ENCODE results near the gene RGS8. TPM values are rescaled to one million over a fixed set of nuclear protein-coding genes. Genes with fewer than 3 reads are reported as not detected.

Gene RGS8
- total RNA-seq, 4 donors from 2014 or later = 2.2 TPM; not detected in 3

DNA sequence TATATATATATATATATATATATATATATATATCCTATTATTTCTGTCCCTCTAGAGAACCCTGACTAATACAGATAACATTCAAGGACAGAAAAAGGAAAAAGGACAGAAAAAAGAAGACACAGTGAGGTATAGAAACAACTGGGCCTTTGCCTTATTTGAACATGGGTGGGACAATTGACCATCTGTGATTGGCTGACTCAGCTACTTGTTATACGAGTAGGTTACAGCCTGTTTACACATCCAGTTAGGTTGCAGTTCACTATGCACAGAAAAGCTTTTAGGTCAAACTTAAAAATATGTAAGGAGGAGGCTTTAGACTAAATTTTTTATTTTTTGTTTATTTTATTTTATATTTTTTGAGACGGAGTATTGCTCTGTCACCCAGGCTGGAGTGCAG, 39.8 kb upstream of the RGS8 start:
- TF ChIP-seq EP300 (IDR thresholded peaks at IDR 0.05; ENCODE audit: low read depth) (no peak), POLR2A (IDR thresholded peaks at IDR 0.05) (no peak), POLR2AphosphoS5 (IDR thresholded peaks at IDR 0.05) (no peak)
- TF ChIP-seq, protein P1, sequence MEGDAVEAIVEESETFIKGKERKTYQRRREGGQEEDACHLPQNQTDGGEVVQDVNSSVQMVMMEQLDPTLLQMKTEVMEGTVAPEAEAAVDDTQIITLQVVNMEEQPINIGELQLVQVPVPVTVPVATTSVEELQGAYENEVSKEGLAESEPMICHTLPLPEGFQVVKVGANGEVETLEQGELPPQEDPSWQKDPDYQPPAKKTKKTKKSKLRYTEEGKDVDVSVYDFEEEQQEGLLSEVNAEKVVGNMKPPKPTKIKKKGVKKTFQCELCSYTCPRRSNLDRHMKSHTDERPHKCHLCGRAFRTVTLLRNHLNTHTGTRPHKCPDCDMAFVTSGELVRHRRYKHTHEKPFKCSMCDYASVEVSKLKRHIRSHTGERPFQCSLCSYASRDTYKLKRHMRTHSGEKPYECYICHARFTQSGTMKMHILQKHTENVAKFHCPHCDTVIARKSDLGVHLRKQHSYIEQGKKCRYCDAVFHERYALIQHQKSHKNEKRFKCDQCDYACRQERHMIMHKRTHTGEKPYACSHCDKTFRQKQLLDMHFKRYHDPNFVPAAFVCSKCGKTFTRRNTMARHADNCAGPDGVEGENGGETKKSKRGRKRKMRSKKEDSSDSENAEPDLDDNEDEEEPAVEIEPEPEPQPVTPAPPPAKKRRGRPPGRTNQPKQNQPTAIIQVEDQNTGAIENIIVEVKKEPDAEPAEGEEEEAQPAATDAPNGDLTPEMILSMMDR (IDR thresholded peaks at IDR 0.05) = no peak
- no peaks in the 10 kb centered on the region for H3K4me1 ChIP-seq
- in situ Hi-C loops (cut with MboI; ENCODE audit: low pct_ligation_motif_present in 1 of 4, low pct_unique_long_range_greater_than_20kb in 1 of 4, low sequenced_read_pairs in 3 of 4) (no loop called here), intact Hi-C loops (cut with DNase I; ENCODE audit: low total_unique reads) (no loop called here)
- H3K27me3 ChIP-seq = no peaks in the 10 kb centered on the region
- no peak overlapping the region for H3K4me3 ChIP-seq
- H3K36me3 ChIP-seq = no peaks in the 10 kb centered on the region
- WGBS, 2 donors (ENCODE audit: low coverage in 1 of 2) = 66 to 73% methylated on average over 2 of the region's 2 CpGs
- no peak for DNase-seq
- no peaks in the 10 kb centered on the region for H3K9me3 ChIP-seq
- no peak overlapping the region for H3K27ac ChIP-seq

DNA sequence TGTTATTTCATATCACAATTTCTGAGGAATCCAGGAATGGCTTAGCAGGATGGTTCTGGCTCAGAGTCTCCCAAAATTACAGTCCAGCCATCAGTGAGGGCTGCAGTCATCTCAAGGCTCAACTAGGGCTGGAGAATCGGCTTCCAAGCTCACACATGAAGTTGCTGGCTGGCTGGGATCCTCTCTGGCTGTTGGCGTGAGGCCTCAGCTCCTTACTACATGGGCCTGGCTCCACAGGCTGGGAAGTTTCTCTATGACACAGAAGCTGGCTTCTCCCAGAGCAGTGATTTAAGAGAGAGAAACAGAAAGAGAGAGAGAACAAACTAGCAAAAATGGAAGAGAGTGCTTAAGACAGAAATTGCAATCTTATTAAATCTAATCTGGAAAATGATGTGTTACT, 38.8 kb upstream of the RGS8 start:
- Histone ChIP-seq H3K27me3 (no peaks in the 10 kb centered on the region), H3K4me1 (no peaks in the 10 kb centered on the region), H3K4me3 (no peak overlapping the region), H3K9me3 (no peaks in the 10 kb centered on the region), H3K27ac (no peak overlapping the region), H3K36me3 (no peaks in the 10 kb centered on the region)
- TF ChIP-seq, protein P1 (IDR thresholded peaks at IDR 0.05) = no peak
- TF ChIP-seq POLR2AphosphoS5 (IDR thresholded peaks at IDR 0.05) = no peak
- TF ChIP-seq POLR2A (IDR thresholded peaks at IDR 0.05) = no peak
- TF ChIP-seq EP300 (IDR thresholded peaks at IDR 0.05; ENCODE audit: low read depth) = no peak
- intact Hi-C loops (cut with DNase I; ENCODE audit: low total_unique reads) = no loop called here
- 69% methylated on average over 2 of the region's 2 CpGs; no CpG with 5 or more reads in 1 of the 2 donors for WGBS, 2 donors (ENCODE audit: low coverage in 1 of 2)
- in situ Hi-C loops (cut with MboI; ENCODE audit: low pct_ligation_motif_present in 1 of 4, low pct_unique_long_range_greater_than_20kb in 1 of 4, low sequenced_read_pairs in 3 of 4) = no loop called here
- DNase-seq = peak; percentile 17

DNA sequence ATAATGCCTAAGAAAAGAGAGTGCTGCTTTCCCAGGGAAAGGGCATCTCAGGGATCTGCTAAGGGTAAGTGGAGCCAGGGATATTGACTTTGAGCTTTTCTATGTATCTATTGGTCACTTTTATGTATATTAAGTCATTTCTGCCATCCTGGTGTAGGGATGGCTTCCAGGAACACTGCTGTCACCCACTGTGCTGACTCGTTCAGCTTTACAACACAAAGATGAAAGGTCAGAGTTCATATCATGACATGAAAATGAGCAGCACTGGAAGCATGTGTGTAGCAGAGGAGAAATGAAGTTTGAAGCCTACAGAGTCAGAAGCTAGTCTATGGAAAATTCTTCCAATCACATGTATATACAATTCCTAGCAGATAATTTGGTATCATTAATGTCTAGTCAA, 37.1 kb upstream of the RGS8 start:
- in situ Hi-C loops (cut with MboI; ENCODE audit: low pct_ligation_motif_present in 1 of 4, low pct_unique_long_range_greater_than_20kb in 1 of 4, low sequenced_read_pairs in 3 of 4) (no loop called here), intact Hi-C loops (cut with DNase I; ENCODE audit: low total_unique reads) (no loop called here)
- no peak for DNase-seq
- H3K27me3 ChIP-seq = no peaks in the 10 kb centered on the region
- H3K9me3 ChIP-seq = no peaks in the 10 kb centered on the region
- TF ChIP-seq POLR2A (IDR thresholded peaks at IDR 0.05) = no peak
- TF ChIP-seq, protein P1 (IDR thresholded peaks at IDR 0.05) = no peak
- no peak for TF ChIP-seq EP300 (IDR thresholded peaks at IDR 0.05; ENCODE audit: low read depth)
- TF ChIP-seq POLR2AphosphoS5 (IDR thresholded peaks at IDR 0.05) = no peak
- no peaks in the 10 kb centered on the region for H3K36me3 ChIP-seq
- H3K27ac ChIP-seq = no peak overlapping the region
- WGBS, 2 donors (ENCODE audit: low coverage in 1 of 2) = 29 to 36% methylated on average over 1 of the region's 1 CpG
- no peak overlapping the region for H3K4me3 ChIP-seq
- H3K4me1 ChIP-seq = no peaks in the 10 kb centered on the region

DNA sequence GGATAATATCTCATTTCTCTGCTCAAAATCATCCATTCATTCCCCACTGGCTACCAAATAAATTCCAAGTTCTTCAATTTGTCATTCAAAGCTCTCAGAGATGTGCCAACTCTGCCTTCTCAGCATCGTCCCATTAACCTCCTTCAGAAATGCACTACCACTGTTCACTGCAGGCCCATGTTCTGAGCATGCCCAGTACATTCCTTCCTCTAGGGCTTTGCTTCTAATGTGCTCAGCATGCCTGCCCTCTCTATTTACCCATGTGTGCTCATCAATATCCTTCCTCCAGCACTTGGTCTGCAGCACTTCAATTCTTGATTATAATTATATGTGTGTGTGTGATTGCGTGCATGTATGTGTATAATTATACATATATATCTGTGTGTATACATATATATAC, 36.1 kb upstream of the RGS8 start:
- in situ Hi-C loops (cut with MboI; ENCODE audit: low pct_ligation_motif_present in 1 of 4, low pct_unique_long_range_greater_than_20kb in 1 of 4, low sequenced_read_pairs in 3 of 4) = no loop called here
- intact Hi-C loops (cut with DNase I; ENCODE audit: low total_unique reads) = no loop called here
- Histone ChIP-seq H3K36me3 (no peaks in the 10 kb centered on the region), H3K4me1 (no peaks in the 10 kb centered on the region), H3K9me3 (no peaks in the 10 kb centered on the region), H3K4me3 (no peak overlapping the region), H3K27ac (no peak overlapping the region), H3K27me3 (no peaks in the 10 kb centered on the region)
- WGBS, 2 donors (ENCODE audit: low coverage in 1 of 2) = 72 to 92% methylated on average over 2 of the region's 2 CpGs
- TF ChIP-seq EP300 (IDR thresholded peaks at IDR 0.05; ENCODE audit: low read depth) (no peak), POLR2A (IDR thresholded peaks at IDR 0.05) (no peak), POLR2AphosphoS5 (IDR thresholded peaks at IDR 0.05) (no peak)
- TF ChIP-seq, protein P1 (IDR thresholded peaks at IDR 0.05) = no peak
- DNase-seq = no peak
